Body of pancreas (tissue), 4 donors: ENCODE measurements around the gene TSSC4. TPM values are rescaled to one million over a fixed set of nuclear protein-coding genes. Genes with fewer than 3 reads are reported as not detected.

ENCODE experiments used
- ATAC-seq: fragments of 150-250 bp; one replicate; pipeline ENCODE4 v1.9.1; 2016
- DNase-seq, 4 donors: peaks; one replicate each; pipeline ENCODE4 v3.0.0-alpha.2; 2019
- H3K27ac ChIP-seq, 4 donors: fragments of 200-600 bp; sonication (generic); 1 replicate in 3 of 4; 2 replicates in 1 of 4; pipeline versions ENCODE4 v1.5.1 to v1.6.1; 2016 to 2019; ENCODE audit warnings: mild to moderate bottlenecking in 1 of 4, mixed read lengths in 1 of 4, moderate library complexity in 1 of 4
- H3K27me3 ChIP-seq, 2 donors: fragments of 200-600 bp; sonication (generic); one replicate each; pipeline ENCODE4 v1.6.0; 2016; ENCODE audit warnings: mild to moderate bottlenecking in 1 of 2
- H3K36me3 ChIP-seq, 2 donors: fragments of 200-600 bp; sonication (generic); replicated peaks in 1 of 2; 2 replicates each; pipeline ENCODE4 v1.5.1; 2016; ENCODE audit warnings: low read depth in 2 of 2; ENCODE audit not compliant: insufficient read depth in 1 of 2
- H3K4me1 ChIP-seq: fragments of 200-600 bp; sonication (generic); one replicate; pipeline ENCODE4 v1.6.0; 2016
- H3K4me3 ChIP-seq, 2 donors: fragments of 200-600 bp; sonication (generic); 1 replicate in 1 of 2; 2 replicates in 1 of 2; pipeline ENCODE4 v1.5.1; 2016 to 2019
- H3K9me3 ChIP-seq, 3 donors: fragments of 200-600 bp; sonication (generic); 1 replicate in 2 of 3; 2 replicates in 1 of 3; pipeline ENCODE4 v1.5.1; 2016
- CTCF ChIP-seq, 7 experiments: fragments of 450-650 bp in 4 of 7; fragments of 200-600 bp in 3 of 7; sonication (generic) in 3 of 7; IDR thresholded peaks; one replicate each; pipeline ENCODE4 v1.5.1; 2016 to 2019; ENCODE audit warnings: antibody characterized with exemption in 7 of 7
- POLR2A ChIP-seq, 3 donors: fragments of 450-650 bp; IDR thresholded peaks; one replicate each; pipeline ENCODE4 v1.6.1; 2016; ENCODE audit warnings: antibody characterized with exemption in 3 of 3, mild to moderate bottlenecking in 2 of 3
- WGBS, 2 donors: methylation state at CpG; one replicate each; pipeline ENCODE4 v1.1.5; 2017; 5-methylcytosine and 5-hydroxymethylcytosine counted together
- intact Hi-C: fragments of 100-400 bp; cut with DNase I; formaldehyde crosslinking; loops from one replicate; pipeline ENCODE4 v1.15.1; 2023
- total RNA-seq, 2 donors: library from RNA; depleted of rRNA; stranded (reverse); fragments of >200 nt; gene quantifications; one replicate each; pipeline ENCODE4 v1.1.0, GENCODE V29; 2016

The TSSC4 gene
- total RNA-seq, 2 donors from 2014 or later, result 21.5 to 25.7 TPM

DNA sequence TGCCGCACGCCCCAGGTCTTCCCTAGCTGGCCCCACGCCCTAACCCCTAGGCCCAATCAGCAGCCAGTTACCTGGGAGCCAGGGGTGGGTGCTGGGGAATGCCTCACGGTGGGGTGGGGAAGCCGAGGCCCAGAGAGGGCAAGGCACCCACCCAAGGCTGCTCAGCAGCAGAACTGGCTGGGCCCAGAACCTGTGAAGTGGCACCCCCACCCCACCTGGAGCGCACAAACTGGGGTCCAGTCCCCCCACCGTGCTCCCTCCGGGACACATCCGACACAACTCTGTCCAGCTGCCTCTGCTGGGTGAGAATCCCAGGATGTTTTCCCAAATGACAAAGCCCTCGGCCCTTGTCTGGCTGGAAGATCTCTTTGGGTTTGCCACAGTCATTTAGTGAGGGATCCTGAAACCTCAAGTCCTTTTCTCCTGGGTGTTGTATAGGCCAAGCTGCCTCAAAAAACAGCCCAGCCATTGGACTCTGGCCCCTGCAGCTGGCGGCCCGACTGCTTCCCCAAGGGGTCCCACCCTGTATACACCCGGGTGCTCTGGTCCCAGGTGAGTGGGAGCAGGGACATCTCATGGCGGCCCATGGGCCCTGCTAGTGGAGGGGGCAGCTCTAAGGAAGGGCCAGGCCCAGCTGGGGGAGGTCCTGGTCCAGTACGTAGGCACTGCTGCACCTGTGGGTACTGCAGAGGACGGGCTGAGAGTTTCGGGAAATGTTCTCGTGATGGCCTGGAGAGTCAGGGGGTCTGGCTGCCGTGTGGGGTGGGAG, 20.9 kb downstream of the TSSC4 start:
- no peak for ATAC-seq
- no peak for DNase-seq
- intact Hi-C loops, result loop anchor here (5.0 kb wide), 1 partner anchor 224 kb away; no protein-coding TSS in a partner anchor
- no peaks in the 10 kb centered on the region for H3K27me3 ChIP-seq
- 42 to 59% methylated on average over 4 to 19 of the region's 19 CpGs for WGBS, 2 donors
- no peak overlapping the region for H3K27ac ChIP-seq
- no peak overlapping the region for H3K4me3 ChIP-seq
- peaks cover 14% of the 10 kb centered on the region for H3K4me1 ChIP-seq
- TF ChIP-seq POLR2A (IDR thresholded peaks at IDR 0.05) (no peak), CTCF (IDR thresholded peaks at IDR 0.05) (no peak)
- H3K9me3 ChIP-seq, result no peaks in the 10 kb centered on the region
- no peaks in the 10 kb centered on the region for H3K36me3 ChIP-seq

GRCh38 chr11:2421996-2422395, 21.4 kb downstream of the TSSC4 start:
- DNase-seq (no peak), ATAC-seq (no peak)
- intact Hi-C loops, result loop anchor here (2.0 to 5.0 kb wide), 2 partner anchors 117 to 225 kb away; no protein-coding TSS in a partner anchor
- Histone ChIP-seq H3K27me3 (no peaks in the 10 kb centered on the region), H3K4me1 (peaks cover 14% of the 10 kb centered on the region), H3K4me3 (no peak overlapping the region), H3K9me3 (no peaks in the 10 kb centered on the region), H3K27ac (no peak overlapping the region), H3K36me3 (no peaks in the 10 kb centered on the region)
- WGBS, 2 donors, result 74 to 76% methylated on average over 7 to 17 of the region's 17 CpGs
- TF ChIP-seq CTCF (IDR thresholded peaks at IDR 0.05), result no peak
- no peak for TF ChIP-seq POLR2A (IDR thresholded peaks at IDR 0.05)

GRCh38 chr11:2422461-2423156, 22.1 kb downstream of the TSSC4 start:
- DNase-seq, result no peak
- Histone ChIP-seq H3K4me3 (no peak overlapping the region), H3K36me3 (no peaks in the 10 kb centered on the region), H3K27ac (no peak overlapping the region), H3K27me3 (no peaks in the 10 kb centered on the region), H3K4me1 (peaks cover 14% of the 10 kb centered on the region), H3K9me3 (no peaks in the 10 kb centered on the region)
- no peak for TF ChIP-seq CTCF (IDR thresholded peaks at IDR 0.05)
- TF ChIP-seq POLR2A (IDR thresholded peaks at IDR 0.05), result no peak
- no peak for ATAC-seq
- 70 to 73% methylated on average over 2 to 13 of the region's 14 CpGs for WGBS, 2 donors
- intact Hi-C loops, result loop anchor here (2.0 to 5.0 kb wide), 2 partner anchors 118 to 225 kb away; no protein-coding TSS in a partner anchor

DNA sequence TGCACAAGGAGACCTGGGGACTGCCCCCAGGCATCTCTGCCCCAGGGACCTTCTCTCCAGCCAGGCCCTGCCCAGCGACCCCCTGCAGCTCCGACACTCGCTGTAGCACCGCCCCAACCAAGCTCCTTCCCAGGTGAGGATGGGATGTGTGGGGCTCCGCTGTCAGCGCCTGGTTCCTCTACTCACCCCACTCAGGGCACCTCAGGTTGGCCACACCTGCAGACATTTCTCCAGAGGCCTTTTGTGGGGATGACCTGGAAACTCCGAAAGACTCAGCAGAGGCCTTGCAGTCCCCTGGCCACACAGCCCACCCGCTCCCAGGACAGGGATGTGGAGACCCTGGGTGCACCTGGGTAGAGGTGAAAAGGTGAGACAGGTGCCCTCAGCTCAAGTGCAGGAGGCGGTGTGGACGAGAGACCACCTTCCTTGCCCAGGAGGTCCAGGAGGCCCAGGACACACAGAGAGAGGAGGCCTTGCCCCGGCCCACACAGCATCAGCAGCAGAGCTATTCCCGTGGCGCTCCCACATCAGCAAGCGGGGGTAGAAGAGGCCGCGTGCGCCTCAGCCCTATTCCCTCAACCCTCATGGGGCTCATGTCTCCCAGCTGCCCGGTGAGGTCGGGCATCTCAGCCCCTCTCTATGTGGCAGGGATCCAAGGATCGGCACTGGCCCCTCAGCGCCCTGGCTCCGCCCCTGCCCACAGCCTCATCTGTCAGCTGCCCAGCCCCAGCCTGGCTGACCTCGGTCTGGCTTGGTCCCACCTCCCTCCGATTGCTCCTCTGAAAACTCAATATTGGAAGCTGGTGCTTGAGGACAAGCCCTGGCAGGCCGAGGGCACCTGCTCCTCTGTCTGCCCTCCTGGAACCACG, 22.8 kb downstream of the TSSC4 start:
- WGBS, 2 donors, result 71 to 73% methylated on average over 11 to 26 of the region's 26 CpGs
- Histone ChIP-seq H3K36me3 (no peaks in the 10 kb centered on the region), H3K9me3 (no peaks in the 10 kb centered on the region), H3K4me3 (no peak overlapping the region), H3K4me1 (peaks cover 14% of the 10 kb centered on the region), H3K27me3 (no peaks in the 10 kb centered on the region), H3K27ac (no peak overlapping the region)
- intact Hi-C loops, result loop anchor here (2.0 to 5.0 kb wide), 2 partner anchors 119 to 226 kb away; no protein-coding TSS in a partner anchor
- ATAC-seq, result no peak
- no peak for DNase-seq
- TF ChIP-seq POLR2A (IDR thresholded peaks at IDR 0.05) (no peak), CTCF (IDR thresholded peaks at IDR 0.05) (no peak)
